Measurements from ENCODE around the gene PPP6R1. TPM values are rescaled to one million over a fixed set of nuclear protein-coding genes. Genes with fewer than 3 reads are reported as not detected.

PPP6R1 gene
- total RNA-seq, 1 experiment from 2014 or later: 96.7 TPM

- POLR2A ChIA-PET: no interaction called here
- Histone ChIP-seq H3K9me2 (ENCODE audit: insufficient read depth) (no peaks in the 10 kb centered on the region), H4K20me1 (ENCODE audit: insufficient read depth) (no peaks in the 10 kb centered on the region), H3K4me3 (replicated peaks in 1 of 2; ENCODE audit: low read depth in 1 of 2, low read length in 2 of 2) (peak overlapping the region; percentile 89 to 96), H3K36me3 (ENCODE audit: control insufficient read depth in 1 of 2, insufficient read depth in 2 of 2, low read length in 2 of 2) (peaks cover 0 to 13% of the 10 kb centered on the region in 2 experiments; a peak in 3 of 4 replicates), H3K27me3 (ENCODE audit: insufficient read depth, low read length) (no peaks in the 10 kb centered on the region), H3K27ac (ENCODE audit: low read depth, low read length) (peak overlapping the region; percentile 79), H3K9me3 (ENCODE audit: control insufficient read depth in 1 of 2, insufficient read depth in 1 of 2, low read depth in 1 of 2, low read length in 2 of 2) (no peaks in the 10 kb centered on the region), H3K79me2 (ENCODE audit: insufficient read depth, low read length) (peaks cover 60% of the 10 kb centered on the region), H3K4me2 (ENCODE audit: low read length) (peak overlapping the region; percentile 98), H3K9ac (ENCODE audit: low read length) (peak overlapping the region; percentile 96), H3K4me1 (ENCODE audit: control insufficient read depth in 1 of 2, insufficient read depth in 2 of 2, low read length in 2 of 2) (peaks cover 20 to 41% of the 10 kb centered on the region in 2 experiments), H2AFZ (ENCODE audit: low read depth, low read length, poor library complexity, severe bottlenecking) (no peak overlapping the region)
- TF ChIP-seq SIN3A (IDR thresholded peaks at IDR 0.05; ENCODE audit: low read depth): no peak
- no peak for TF ChIP-seq EZH2phosphoT487 (IDR thresholded peaks at IDR 0.05; ENCODE audit: borderline replicate concordance)
- TF ChIP-seq SRF (IDR thresholded peaks at IDR 0.05; ENCODE audit: low read depth): no peak
- TF ChIP-seq FOSL1 (IDR thresholded peaks at IDR 0.05; ENCODE audit: low read depth): no peak
- TF ChIP-seq ATF3 (IDR thresholded peaks at IDR 0.05): no peak
- no peak for TF ChIP-seq JUND (IDR thresholded peaks at IDR 0.05)
- TF ChIP-seq ZNF274 (IDR thresholded peaks at IDR 0.05; ENCODE audit: low read depth, low read length): no peak
- no peak for TF ChIP-seq POLR2AphosphoS5 (IDR thresholded peaks at IDR 0.05; ENCODE audit: low read depth, low read length)
- TF ChIP-seq CEBPB (IDR thresholded peaks at IDR 0.05; ENCODE audit: low read depth): no peak
- TF ChIP-seq REST (IDR thresholded peaks at IDR 0.05; ENCODE audit: low read depth): no peak
- no peak for TF ChIP-seq ZFX (IDR thresholded peaks at IDR 0.05)
- no peak for TF ChIP-seq SP1 (IDR thresholded peaks at IDR 0.05; ENCODE audit: low read depth)
- no peak for TF ChIP-seq CTCF (IDR thresholded peaks at IDR 0.05 in 2 of 3, conservative IDR thresholded peaks at IDR 0.05 in 1 of 3; ENCODE audit: borderline replicate concordance in 1 of 3, insufficient read depth in 1 of 3, low read depth in 2 of 3, low read length in 2 of 3)
- no peak for TF ChIP-seq YY1 (IDR thresholded peaks at IDR 0.05; ENCODE audit: extremely low read depth, insufficient replicate concordance, low read depth, low read length)
- no peak for TF ChIP-seq RAD21 (IDR thresholded peaks at IDR 0.05; ENCODE audit: low read depth)
- no peak for TF ChIP-seq TCF7L2 (IDR thresholded peaks at IDR 0.05; ENCODE audit: borderline replicate concordance, extremely low read depth, insufficient read depth, insufficient read length)
- CTCF ChIA-PET: interaction anchor here (0.8 kb wide), 1 partner anchor 111 kb away, joined by 3 read pairs; no protein-coding TSS in a partner anchor
- no peak for ATAC-seq
- no peak for DNase-seq (ENCODE audit: low read depth, low spot score)
- no TSS peak for BruUV-seq (replicated peaks)
- RAD21 ChIA-PET (ENCODE audit: low non-redundant PET in 1 of 2, low total read pairs in 2 of 2, uncharacterized antibody in 2 of 2, unreplicated experiment in 2 of 2): no interaction called here
- intact Hi-C loops (cut with micrococcal nuclease): loop anchor here (5.0 kb wide), 1 partner anchor 90 kb away; the partner anchor contains the start of gene DNAAF3
These were observed 1.1 kb downstream of the PPP6R1 start for GRCh38 chr19:55257461-55258420.
